Fibroblast of lung (primary cell): ENCODE data around the gene MAML3. TPM values are rescaled to one million over a fixed set of nuclear protein-coding genes. Genes with fewer than 3 reads are reported as not detected.

Source experiments
- DNase-seq, 2 donors: peaks; one replicate each; pipeline versions ENCODE4 v3.0.0 to v3.0.0-alpha.2; 2010; ENCODE audit warnings: low read depth in 2 of 2
- H2AFZ ChIP-seq: 2 replicates; pipeline ENCODE4 v1.5.1; 2012; ENCODE audit warnings: low read length, control low read depth, inconsistent platforms
- H3K27ac ChIP-seq: 2 replicates; pipeline ENCODE4 v1.5.1; 2011; ENCODE audit warnings: low read length, control low read depth; ENCODE audit not compliant: insufficient read depth
- H3K27me3 ChIP-seq: 2 replicates; pipeline ENCODE4 v1.5.1; 2011; ENCODE audit warnings: mild to moderate bottlenecking, low read length; ENCODE audit not compliant: control insufficient read depth, insufficient read depth
- H3K36me3 ChIP-seq: 2 replicates; pipeline ENCODE4 v1.5.1; 2011; ENCODE audit warnings: low read length; ENCODE audit not compliant: control insufficient read depth, insufficient read depth
- H3K4me1 ChIP-seq: 2 replicates; pipeline ENCODE4 v1.5.1; 2011; ENCODE audit warnings: low read length; ENCODE audit not compliant: control insufficient read depth, insufficient read depth; ENCODE audit errors: extremely low read depth
- H3K4me2 ChIP-seq: 2 replicates; pipeline ENCODE4 v1.5.1; 2011; ENCODE audit warnings: low read length, control low read depth; ENCODE audit not compliant: insufficient read depth; ENCODE audit errors: extremely low read depth
- H3K4me3 ChIP-seq, 4 experiments: fragments of 200-600 bp in 1 of 4; sonication (generic) in 1 of 4; replicated peaks in 1 of 4; 2 replicates each; pipeline ENCODE4 v1.5.1; 2011 to 2016; ENCODE audit warnings: low read length in 4 of 4, low read depth in 3 of 4, mild to moderate bottlenecking in 3 of 4, control low read depth in 2 of 4, inconsistent platforms in 1 of 4, mixed read lengths in 1 of 4; ENCODE audit not compliant: insufficient read depth in 1 of 4; ENCODE audit errors: control extremely low read depth in 1 of 4
- H3K79me2 ChIP-seq: 2 replicates; pipeline ENCODE4 v1.5.1; 2012; ENCODE audit warnings: mild to moderate bottlenecking, low read length, inconsistent platforms; ENCODE audit not compliant: control insufficient read depth, insufficient read depth
- H3K9ac ChIP-seq: 2 replicates; pipeline ENCODE4 v1.5.1; 2011; ENCODE audit warnings: mild to moderate bottlenecking, low read length, control low read depth; ENCODE audit not compliant: insufficient read depth
- H3K9me3 ChIP-seq: 2 replicates; pipeline ENCODE4 v1.5.1; 2012; ENCODE audit warnings: low read depth, low read length; ENCODE audit not compliant: control insufficient read depth, insufficient read depth
- H4K20me1 ChIP-seq: 2 replicates; pipeline ENCODE4 v1.5.1; 2011; ENCODE audit warnings: low read length; ENCODE audit not compliant: control insufficient read depth, insufficient read depth; ENCODE audit errors: extremely low read depth
- CTCF ChIP-seq, 2 donors: IDR thresholded peaks in 1 of 2; conservative IDR thresholded peaks in 1 of 2; 1 replicate in 1 of 2; 2 replicates in 1 of 2; pipeline ENCODE4 v1.5.1; 2011 to 2012; ENCODE audit warnings: low read length in 2 of 2, control low read depth in 1 of 2, inconsistent platforms in 1 of 2, low read depth in 1 of 2, mild to moderate bottlenecking in 1 of 2
- EZH2 ChIP-seq: IDR thresholded peaks from 2 replicates; pipeline ENCODE4 v1.5.1; 2012; ENCODE audit warnings: low read length, control low read depth, mild to moderate bottlenecking; ENCODE audit errors: missing control alignments
- polyA plus RNA-seq, 2 donors: library from polyadenylated mRNA; depleted of rRNA in 1 of 2; stranded (reverse) in 1 of 2; unstranded in 1 of 2; fragments of >200 nt; gene quantifications; 2 replicates each; pipeline ENCODE4 v1.2.1, GENCODE V29; 2011 to 2012; ENCODE audit warnings: missing spikeins in 1 of 2
- total RNA-seq: library from RNA; depleted of rRNA; stranded (reverse); fragments of >200 nt; gene quantifications from 2 replicates; pipeline ENCODE4 v1.2.1, GENCODE V29; 2014

MAML3 gene
- total and polyA plus RNA-seq, 2 donors (not counting 1 experiment from before 2014, with no cell fraction given) = 2.0 to 2.8 TPM

- Histone ChIP-seq H3K79me2 (no peaks in the 10 kb centered on the region), H3K27me3 (no peaks in the 10 kb centered on the region), H3K9me3 (no peaks in the 10 kb centered on the region), H3K9ac (no peak overlapping the region), H2AFZ (no peak overlapping the region), H3K4me3 (no peak overlapping the region), H4K20me1 (no peaks in the 10 kb centered on the region), H3K36me3 (no peaks in the 10 kb centered on the region), H3K27ac (no peak overlapping the region), H3K4me2 (no peak overlapping the region), H3K4me1 (peaks cover 9% of the 10 kb centered on the region)
- peak; percentile 29 to 36 for DNase-seq
- no peak for TF ChIP-seq CTCF (conservative IDR thresholded peaks at IDR 0.05 in 1 of 2, IDR thresholded peaks at IDR 0.05 in 1 of 2; ENCODE audit: low read depth in 1 of 2, low read length in 2 of 2)
- TF ChIP-seq EZH2 = no peak
Observed at GRCh38 chr4:140014284-140014683, 139.7 kb downstream of the MAML3 start.

- H4K20me1 ChIP-seq = no peaks in the 10 kb centered on the region
- DNase-seq = peak; percentile 79 to 96
- H3K4me3 ChIP-seq = no peak overlapping the region
- H3K27me3 ChIP-seq = no peaks in the 10 kb centered on the region
- H3K4me2 ChIP-seq = peak overlapping the region; percentile 29
- TF ChIP-seq EZH2 (no peak), CTCF (conservative IDR thresholded peaks at IDR 0.05 in 1 of 2, IDR thresholded peaks at IDR 0.05 in 1 of 2; ENCODE audit: low read depth in 1 of 2, low read length in 2 of 2) (peak; percentile 66 to 77)
- H3K4me1 ChIP-seq = peaks cover 9% of the 10 kb centered on the region
- no peaks in the 10 kb centered on the region for H3K36me3 ChIP-seq
- H3K9ac ChIP-seq = no peak overlapping the region
- H3K27ac ChIP-seq = peak overlapping the region; percentile 42
- no peaks in the 10 kb centered on the region for H3K79me2 ChIP-seq
- no peak overlapping the region for H2AFZ ChIP-seq
- H3K9me3 ChIP-seq = no peaks in the 10 kb centered on the region
Observed at GRCh38 chr4:140012688-140013486, 141.1 kb downstream of the MAML3 start.

- H3K36me3 ChIP-seq = no peaks in the 10 kb centered on the region
- no peaks in the 10 kb centered on the region for H3K9me3 ChIP-seq
- no peaks in the 10 kb centered on the region for H4K20me1 ChIP-seq
- H3K27me3 ChIP-seq = no peaks in the 10 kb centered on the region
- no peaks in the 10 kb centered on the region for H3K79me2 ChIP-seq
- H3K4me1 ChIP-seq = no peaks in the 10 kb centered on the region
- no peak overlapping the region for H3K4me2 ChIP-seq
- H3K27ac ChIP-seq = no peak overlapping the region
- no peak overlapping the region for H3K9ac ChIP-seq
- DNase-seq = no peak
- no peak overlapping the region for H3K4me3 ChIP-seq
- no peak for TF ChIP-seq CTCF (conservative IDR thresholded peaks at IDR 0.05 in 1 of 2, IDR thresholded peaks at IDR 0.05 in 1 of 2; ENCODE audit: low read depth in 1 of 2, low read length in 2 of 2)
- no peak for TF ChIP-seq EZH2
- H2AFZ ChIP-seq = no peak overlapping the region
Observed at GRCh38 chr4:140005699-140006098, 148.3 kb downstream of the MAML3 start.
